AG04449 (cell line): ENCODE results near the gene TAPT1.

Source experiments
- CTCF ChIA-PET: fragments of 350-600 bp; formaldehyde crosslinking; extraction: SDS; loops from one replicate; lab custom pipeline; 2021; ENCODE audit warnings: antibody characterized with exemption; lab: Yijun Ruan, JAX
- POLR2A ChIA-PET: fragments of 400-600, 350-600 bp; formaldehyde crosslinking; extraction: SDS; loops from one replicate; lab custom pipeline; 2020; ENCODE audit warnings: antibody characterized with exemption, inconsistent platforms; lab: Yijun Ruan, JAX
- DNase-seq: peaks from one replicate; pipeline ENCODE4 v3.0.0-alpha.2; 2010; ENCODE audit warnings: low read depth, low spot score
- H3K4me3 ChIP-seq: 2 replicates; pipeline ENCODE4 v1.5.1; 2011; ENCODE audit warnings: low read depth, mild to moderate bottlenecking, control low read depth, low read length
- CTCF ChIP-seq: IDR thresholded peaks from one replicate; pipeline ENCODE4 v1.5.1; 2011; ENCODE audit warnings: mild to moderate bottlenecking, moderate library complexity, low read length, control low read depth, inconsistent platforms; ENCODE audit not compliant: insufficient read depth; ENCODE audit errors: missing control alignments

The TAPT1 gene

GRCh38 chr4:16250661-16251365 is 24.5 kb upstream of the TAPT1 start:
- ChIA-PET POLR2A (no interaction called here), CTCF (interaction anchor here (1.8 kb wide), 1 partner anchor 14 kb away, joined by 5 read pairs; no protein-coding TSS in a partner anchor)
- TF ChIP-seq CTCF = no peak
- no peak overlapping the region for H3K4me3 ChIP-seq
- no peak for DNase-seq

- DNase-seq = no peak
- TF ChIP-seq CTCF = no peak
- H3K4me3 ChIP-seq = no peak overlapping the region
- ChIA-PET POLR2A (no interaction called here), CTCF (interaction anchor here (0.9 to 3.1 kb wide), 3 partner anchors 12 to 16 kb away, joined by 3 to 8 read pairs (median 3); no protein-coding TSS in a partner anchor)
Observed at GRCh38 chr4:16248605-16249004, 22.3 kb upstream of the TAPT1 start.

GRCh38 chr4:16245241-16245640 is 19.0 kb upstream of the TAPT1 start:
- no peak overlapping the region for H3K4me3 ChIP-seq
- ChIA-PET POLR2A (no interaction called here), CTCF (no interaction called here)
- DNase-seq = no peak
- TF ChIP-seq CTCF = no peak

GRCh38 chr4:16243285-16243684 is 17.0 kb upstream of the TAPT1 start:
- CTCF ChIA-PET = interaction anchor here (0.8 to 2.3 kb wide), 2 partner anchors 10 to 21 kb away, joined by 3 to 9 read pairs; no protein-coding TSS in a partner anchor
- no peak for DNase-seq
- TF ChIP-seq CTCF = no peak
- H3K4me3 ChIP-seq = no peak overlapping the region
- POLR2A ChIA-PET = no interaction called here

GRCh38 chr4:16240300-16240699 is 14.0 kb upstream of the TAPT1 start:
- ChIA-PET CTCF (interaction anchor here (0.6 kb wide), 1 partner anchor 10 kb away, joined by 3 read pairs; no protein-coding TSS in a partner anchor), POLR2A (no interaction called here)
- DNase-seq = no peak
- no peak for TF ChIP-seq CTCF
- H3K4me3 ChIP-seq = no peak overlapping the region

GRCh38 chr4:16239086-16239485 is 12.8 kb upstream of the TAPT1 start:
- ChIA-PET POLR2A (no interaction called here), CTCF (no interaction called here)
- DNase-seq = no peak
- no peak for TF ChIP-seq CTCF
- H3K4me3 ChIP-seq = no peak overlapping the region
